ENCODE results near the gene NLGN1. TPM values are rescaled to one million over a fixed set of nuclear protein-coding genes. Genes with fewer than 3 reads are reported as not detected.

Gene NLGN1
- total RNA-seq, 1 donor from 2014 or later: 34.8 TPM

GRCh38 chr3:173753593-173753992 is 356.0 kb downstream of the NLGN1 start:
- Histone ChIP-seq H4K20me1 (ENCODE audit: low read depth) (no peaks in the 10 kb centered on the region), H3K9ac (no peak overlapping the region), H3K27ac (no peak overlapping the region)

GRCh38 chr3:173755161-173755560 is 357.6 kb downstream of the NLGN1 start:
- no peaks in the 10 kb centered on the region for H3K9me3 ChIP-seq (ENCODE audit: low read depth)

More at GRCh38 chr3:173753593-173753992, 356.0 kb downstream of the NLGN1 start:
- Histone ChIP-seq H3K4me1 (no peaks in the 10 kb centered on the region), H3K79me2 (ENCODE audit: low read depth) (no peaks in the 10 kb centered on the region), H3K4me3 (no peak overlapping the region), H3K4me2 (no peak overlapping the region), H3K9me3 (ENCODE audit: low read depth) (no peaks in the 10 kb centered on the region), H2AFZ (replicated peaks) (no peak overlapping the region), H3K36me3 (no peaks in the 10 kb centered on the region), H3F3A (ENCODE audit: low read depth) (no peaks in the 10 kb centered on the region), H3K27me3 (no peaks in the 10 kb centered on the region)
- Mint-ChIP-seq H3K4me3 (no peak overlapping the region), H3K36me3 (no peaks in the 10 kb centered on the region), H3K9me3 (peaks cover 2% of the 10 kb centered on the region), H3K27me3 (ENCODE audit: insufficient read depth, low read depth) (no peaks in the 10 kb centered on the region), H3K27ac (no peak overlapping the region), H3K4me1 (peaks cover 7% of the 10 kb centered on the region)
- no peak for TF ChIP-seq EZH2 (IDR thresholded peaks at IDR 0.05)
- TF ChIP-seq CTCF (IDR thresholded peaks at IDR 0.05): no peak
- no peak for TF ChIP-seq EZH2phosphoT487 (IDR thresholded peaks at IDR 0.05)
- no peak for DNase-seq (ENCODE audit: low spot score)

GRCh38 chr3:173761161-173761560 is 363.6 kb downstream of the NLGN1 start:
- H3K27ac Mint-ChIP-seq: no peak overlapping the region
- H3K4me1 Mint-ChIP-seq: peaks cover 12% of the 10 kb centered on the region
- DNase-seq (ENCODE audit: low spot score): no peak
- Histone ChIP-seq H3F3A (ENCODE audit: low read depth) (no peaks in the 10 kb centered on the region), H3K9me3 (ENCODE audit: low read depth) (no peaks in the 10 kb centered on the region), H3K4me1 (no peaks in the 10 kb centered on the region), H3K79me2 (ENCODE audit: low read depth) (no peaks in the 10 kb centered on the region), H3K4me3 (no peak overlapping the region), H3K36me3 (no peaks in the 10 kb centered on the region), H3K9ac (no peak overlapping the region), H4K20me1 (ENCODE audit: low read depth) (no peaks in the 10 kb centered on the region), H3K27me3 (no peaks in the 10 kb centered on the region), H3K4me2 (no peak overlapping the region), H2AFZ (replicated peaks) (no peak overlapping the region), H3K27ac (no peak overlapping the region)
- H3K4me3 Mint-ChIP-seq: no peak overlapping the region
- H3K9me3 Mint-ChIP-seq: peaks cover 2% of the 10 kb centered on the region
- no peak for TF ChIP-seq EZH2phosphoT487 (IDR thresholded peaks at IDR 0.05)
- TF ChIP-seq CTCF (IDR thresholded peaks at IDR 0.05): no peak
- TF ChIP-seq EZH2 (IDR thresholded peaks at IDR 0.05): no peak
- H3K36me3 Mint-ChIP-seq: no peaks in the 10 kb centered on the region
- peaks cover under 1% of the 10 kb centered on the region for H3K27me3 Mint-ChIP-seq (ENCODE audit: insufficient read depth, low read depth)

More at GRCh38 chr3:173755161-173755560, 357.6 kb downstream of the NLGN1 start:
- H3F3A ChIP-seq (ENCODE audit: low read depth): no peaks in the 10 kb centered on the region
- H3K9ac ChIP-seq: no peak overlapping the region
- H3K4me1 ChIP-seq: no peaks in the 10 kb centered on the region
- peaks cover 3% of the 10 kb centered on the region for H3K4me1 Mint-ChIP-seq
- H2AFZ ChIP-seq (replicated peaks): no peak overlapping the region
- TF ChIP-seq EZH2phosphoT487 (IDR thresholded peaks at IDR 0.05): no peak
- no peak for TF ChIP-seq EZH2 (IDR thresholded peaks at IDR 0.05)
- TF ChIP-seq CTCF (IDR thresholded peaks at IDR 0.05): no peak
- H3K9me3 Mint-ChIP-seq: peaks cover 2% of the 10 kb centered on the region
- no peaks in the 10 kb centered on the region for H3K27me3 Mint-ChIP-seq (ENCODE audit: insufficient read depth, low read depth)
- H3K4me3 Mint-ChIP-seq: no peak overlapping the region
- no peak for DNase-seq (ENCODE audit: low spot score)
- no peaks in the 10 kb centered on the region for H4K20me1 ChIP-seq (ENCODE audit: low read depth)
- H3K27ac ChIP-seq: no peak overlapping the region
- H3K27me3 ChIP-seq: no peaks in the 10 kb centered on the region
- no peak overlapping the region for H3K4me2 ChIP-seq
- no peak overlapping the region for H3K27ac Mint-ChIP-seq
- H3K79me2 ChIP-seq (ENCODE audit: low read depth): no peaks in the 10 kb centered on the region
- H3K36me3 Mint-ChIP-seq: no peaks in the 10 kb centered on the region
- H3K36me3 ChIP-seq: no peaks in the 10 kb centered on the region
- no peak overlapping the region for H3K4me3 ChIP-seq
